ENCODE results near the gene MAS1.
"Not testable (repeated sequence)": the region's sequence is repeated elsewhere in the genome, so short reads cannot be mapped to it uniquely, and the experiment has no call there.

Gene MAS1

DNA sequence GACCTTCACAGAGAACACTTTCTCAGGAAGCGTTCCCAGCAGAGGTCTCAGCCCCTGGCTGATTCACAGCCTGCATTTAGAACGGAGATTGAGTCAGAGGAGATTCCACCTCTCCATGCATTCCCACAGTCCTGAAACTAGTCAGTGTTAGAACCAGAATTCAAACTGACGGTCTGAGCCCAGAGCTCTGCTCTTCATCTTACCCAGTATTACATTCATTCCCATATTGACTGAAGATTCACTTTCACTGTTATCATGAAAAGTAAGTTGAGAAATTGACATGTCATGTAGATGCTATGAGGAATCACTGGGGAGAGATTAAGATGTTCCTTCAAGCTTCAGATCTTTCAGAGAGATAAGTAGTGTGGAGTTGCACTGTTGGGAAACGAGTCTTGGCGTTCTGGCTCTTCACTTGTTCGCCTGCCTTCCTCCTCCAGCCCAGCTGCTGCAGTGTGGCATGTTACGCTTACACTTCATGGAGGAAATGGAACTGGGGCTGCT is 28.3 kb downstream of the MAS1 start:
- DNase-seq (ENCODE audit: low read depth in 2 of 2): no peak

DNA sequence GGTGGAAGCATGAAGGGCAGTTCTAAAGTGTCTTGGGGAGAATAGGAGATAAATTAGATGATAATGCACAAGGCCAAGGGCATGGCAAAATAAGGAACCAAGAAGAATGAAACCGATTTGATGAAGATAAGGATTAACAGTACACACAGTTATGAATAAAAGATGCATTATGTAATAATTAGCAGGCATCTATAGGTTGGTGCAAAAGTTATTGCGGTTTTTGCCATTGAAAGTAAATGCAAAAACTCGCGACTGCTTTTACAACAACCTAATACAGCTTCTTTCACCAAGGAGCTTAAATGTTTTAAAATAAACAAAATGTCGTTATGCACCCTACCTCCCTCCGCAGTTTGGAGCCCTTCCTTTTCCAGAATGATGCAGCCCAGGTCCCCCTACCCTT is 29.0 kb downstream of the MAS1 start:
- no peak for DNase-seq (ENCODE audit: low read depth in 2 of 2)

DNA sequence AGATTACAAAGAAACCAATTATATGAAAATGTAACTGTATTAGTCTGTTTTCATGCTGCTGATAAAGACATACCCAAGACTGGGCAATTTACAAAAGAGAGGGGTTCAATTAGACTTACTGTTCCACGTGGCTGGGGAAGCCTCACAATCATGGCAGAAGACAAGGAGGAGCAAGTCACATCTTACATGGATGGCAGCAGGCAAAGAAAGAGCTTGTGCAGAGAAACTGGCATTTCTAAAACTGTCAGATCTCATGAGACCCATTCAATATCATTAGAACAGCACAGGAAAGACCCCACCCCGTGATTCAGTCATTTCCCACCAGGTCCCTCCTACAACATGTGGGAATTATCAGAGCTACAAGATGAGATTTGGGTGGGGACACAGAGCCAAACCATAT is 33.4 kb downstream of the MAS1 start:
- not testable (repeated sequence) for DNase-seq (ENCODE audit: low read depth in 2 of 2)

DNA sequence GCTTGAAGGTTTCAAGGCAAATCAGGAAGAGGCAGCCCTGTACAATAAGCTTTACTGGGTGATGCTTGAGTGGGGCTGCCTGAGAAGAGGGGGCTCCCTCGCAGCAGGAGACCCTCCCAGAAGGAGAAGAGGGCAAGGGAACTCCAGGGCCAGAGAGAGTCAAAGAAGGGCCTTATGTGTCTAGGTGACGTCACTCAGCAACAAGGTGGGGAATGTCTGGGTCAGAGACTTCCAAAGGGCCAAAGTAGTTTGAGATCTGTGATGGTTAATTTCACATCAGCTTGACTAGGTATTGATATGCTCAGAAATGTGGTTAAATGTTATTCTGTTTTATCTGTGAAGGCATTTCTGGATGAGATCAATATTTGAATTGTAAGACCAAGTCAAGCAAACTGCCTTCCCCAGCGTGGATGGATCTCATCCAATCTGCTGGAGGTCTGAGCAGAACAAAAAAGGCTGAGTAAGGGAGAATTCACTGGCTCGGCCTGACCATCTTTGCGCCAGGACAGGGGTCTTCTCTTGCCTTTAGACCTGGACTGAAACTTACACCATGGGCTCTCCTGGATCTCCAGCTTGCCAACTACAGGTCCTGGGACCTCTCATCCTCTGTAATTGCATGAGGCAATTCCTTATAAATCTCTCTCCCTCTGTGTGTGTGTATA is 35.9 kb downstream of the MAS1 start:
- no peak for DNase-seq (ENCODE audit: low read depth in 2 of 2)

DNA sequence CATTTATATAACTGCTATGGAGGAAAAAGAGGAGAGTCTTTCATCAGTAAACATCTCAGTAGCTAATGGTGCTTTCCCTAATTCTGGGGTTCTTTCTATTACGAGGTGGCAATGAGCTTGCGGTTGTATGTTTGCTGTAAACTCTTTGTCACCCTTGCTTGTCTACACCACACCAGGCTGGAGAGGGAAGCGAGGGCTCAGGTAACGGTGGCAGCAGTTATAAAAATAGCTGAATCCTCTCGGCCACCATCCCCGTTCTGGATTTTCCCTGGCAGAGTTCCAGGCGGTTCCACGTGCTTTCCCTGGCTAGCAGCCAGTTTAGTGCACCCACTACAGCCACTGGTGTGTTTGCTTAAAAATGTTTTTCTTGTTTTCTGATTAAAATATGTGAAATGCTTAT is 39.0 kb downstream of the MAS1 start:
- no peak for DNase-seq (ENCODE audit: low read depth in 2 of 2)

DNA sequence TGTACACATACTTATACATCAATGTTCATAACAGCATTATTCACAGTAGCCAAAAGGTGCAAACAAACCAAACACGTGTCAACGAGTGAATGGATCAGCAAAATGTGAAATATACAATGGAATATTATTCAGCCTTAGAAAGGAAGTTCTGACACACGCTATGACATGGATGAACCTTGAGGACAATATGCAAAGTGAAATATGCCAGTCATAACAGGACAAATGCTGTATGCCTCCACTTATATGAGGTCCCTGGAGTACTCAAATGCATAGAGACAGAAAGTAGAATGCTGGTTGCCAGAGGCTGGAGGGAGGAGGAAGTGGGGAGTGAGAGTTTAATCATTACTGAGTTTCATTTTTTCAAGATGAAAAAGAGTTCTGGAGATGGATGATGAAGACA is 40.3 kb downstream of the MAS1 start:
- DNase-seq (ENCODE audit: low read depth in 2 of 2): peak in 1 of 2 donors; percentile 27

DNA sequence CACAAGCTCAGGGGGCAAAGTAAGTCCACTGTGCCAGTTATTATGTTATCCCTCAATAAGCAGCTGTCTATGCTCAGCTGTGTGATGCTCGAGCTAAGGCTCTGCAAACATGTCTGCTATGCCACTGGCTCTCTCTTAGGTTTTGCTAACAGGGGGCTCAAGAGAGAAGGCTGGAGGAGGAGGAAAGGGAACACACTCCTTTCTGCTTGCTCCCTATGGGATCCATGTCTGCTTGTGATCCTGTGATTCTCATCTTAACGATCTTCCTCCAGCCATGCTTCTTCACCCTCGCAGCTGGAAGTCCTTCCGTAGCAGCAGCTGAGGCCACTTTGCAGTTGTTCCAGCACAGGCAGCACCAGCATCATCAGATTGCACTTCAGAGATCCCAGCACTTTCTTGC is 41.1 kb downstream of the MAS1 start:
- no peak for DNase-seq (ENCODE audit: low read depth in 2 of 2)

DNA sequence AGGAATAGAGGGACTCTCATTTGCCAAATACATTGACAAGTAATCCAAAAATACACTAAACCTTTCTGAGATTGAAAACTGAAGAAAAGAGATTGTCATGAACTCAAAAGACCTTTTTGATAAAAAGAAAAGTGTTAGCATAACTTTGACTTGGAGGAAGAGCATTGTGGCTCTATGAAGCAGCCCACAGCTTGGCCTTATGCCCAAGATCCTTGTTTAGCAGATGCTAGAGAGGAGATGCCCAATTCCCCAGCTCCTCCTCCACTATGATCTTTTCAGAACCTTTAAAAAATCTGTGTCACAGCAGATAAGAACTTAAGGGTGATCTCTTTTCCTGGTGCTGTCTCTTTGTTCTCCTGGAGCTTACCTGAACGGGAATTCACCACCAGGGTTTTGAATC is 42.3 kb downstream of the MAS1 start:
- no peak for DNase-seq (ENCODE audit: low read depth in 2 of 2)

DNA sequence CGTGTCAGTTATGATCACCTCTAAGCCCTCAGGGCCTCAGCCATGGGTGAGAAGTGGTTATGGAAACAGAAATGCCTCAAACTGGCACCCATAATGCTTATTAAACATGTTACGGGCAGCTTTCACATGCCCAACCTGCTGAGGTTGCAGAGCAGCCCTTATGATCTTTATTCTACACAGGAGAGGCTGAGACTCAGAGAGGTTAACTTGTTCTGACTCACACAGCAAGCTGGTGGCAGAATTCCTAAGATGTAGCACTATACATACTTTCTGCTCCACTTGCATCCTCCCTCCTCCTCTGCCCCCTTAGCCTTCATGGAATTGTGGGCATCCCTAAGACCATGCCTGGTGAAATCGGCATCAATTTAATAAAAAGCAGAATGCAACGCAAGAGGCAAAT is 43.4 kb downstream of the MAS1 start:
- no peak for DNase-seq (ENCODE audit: low read depth in 2 of 2)

DNA sequence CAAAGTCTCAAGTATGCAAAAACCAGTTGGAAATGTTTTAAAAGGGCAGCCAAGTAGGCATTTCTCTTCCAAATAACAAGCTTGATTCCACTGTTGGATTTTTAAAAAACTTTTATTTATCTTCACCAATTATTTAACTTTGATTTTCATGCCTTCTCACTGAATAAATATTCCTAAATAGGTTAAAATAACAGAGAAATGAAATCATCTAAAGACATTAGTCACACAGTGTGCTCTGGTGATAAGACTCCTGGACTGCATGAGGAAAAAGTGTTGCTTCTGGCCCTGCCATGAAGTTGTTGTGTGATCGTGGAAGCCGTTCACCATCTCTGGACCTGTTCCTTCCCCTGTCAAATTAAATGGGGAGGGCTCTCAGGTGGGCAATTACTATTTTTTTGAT is 44.3 kb downstream of the MAS1 start:
- DNase-seq (ENCODE audit: low read depth in 2 of 2): no peak

DNA sequence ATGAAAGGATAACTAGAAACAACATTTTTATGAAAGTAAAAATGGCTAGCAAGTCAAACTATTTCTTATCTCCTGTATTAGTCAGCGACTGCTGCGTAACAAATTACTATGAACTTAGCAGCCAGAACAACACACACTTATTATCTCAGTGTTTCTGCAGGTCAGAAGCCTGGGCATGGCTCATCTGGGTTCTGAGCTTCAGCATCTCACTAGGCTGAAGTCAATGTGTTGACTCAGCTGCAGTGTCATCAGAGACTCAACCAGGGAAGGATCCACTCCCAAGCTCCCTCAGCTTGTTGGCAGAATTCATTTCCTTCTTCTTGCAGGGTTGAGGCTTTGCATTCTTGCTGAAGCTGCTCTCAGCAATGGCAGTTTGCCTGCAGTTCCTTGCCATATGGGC is 44.8 kb downstream of the MAS1 start:
- no peak for DNase-seq (ENCODE audit: low read depth in 2 of 2)

DNA sequence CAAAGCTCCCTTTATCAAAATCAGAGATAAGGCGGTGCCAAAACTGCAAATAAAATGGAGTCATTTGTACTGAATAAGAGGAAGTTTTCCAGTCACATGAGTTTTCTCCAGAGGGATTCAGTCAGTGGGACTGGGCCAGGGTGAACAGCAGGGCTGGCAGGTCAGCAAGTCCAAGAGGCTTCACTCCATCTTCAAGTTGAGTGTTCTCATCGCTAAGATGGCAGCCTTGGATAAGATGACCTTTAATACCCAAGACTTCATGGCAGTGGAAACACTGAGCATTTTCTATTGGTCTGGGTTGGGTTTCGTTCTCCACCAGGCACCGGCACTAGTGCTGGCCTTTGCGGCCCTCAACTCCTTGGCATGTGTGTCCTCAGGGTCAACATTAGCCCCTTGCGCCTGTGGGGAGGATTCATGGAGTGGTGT is 48.8 kb downstream of the MAS1 start:
- DNase-seq (ENCODE audit: low read depth in 2 of 2): no peak

All from stimulated activated CD8-positive, alpha-beta memory T cell treated with anti-CD3 and anti-CD28 coated beads, Interleukin-15, amount 100 ng/mL, for 48 hours (primary cell).